Measurements from ENCODE around the gene CLDND2.

GRCh38 chr19:51333836-51334460 is 34.9 kb downstream of the CLDND2 start:
- no peak for TF ChIP-seq CTCF (conservative IDR thresholded peaks at IDR 0.05; ENCODE audit: low read length)
- no peak for TF ChIP-seq EZH2phosphoT487 (IDR thresholded peaks at IDR 0.05; ENCODE audit: borderline replicate concordance, low read depth, low read length)
